Umbilical cord (tissue), 2 donors: ENCODE results near the gene BCL2L13. TPM values are rescaled to one million over a fixed set of nuclear protein-coding genes. Genes with fewer than 3 reads are reported as not detected.
"Not testable (repeated sequence)": the region's sequence is repeated elsewhere in the genome, so short reads cannot be mapped to it uniquely, and the experiment has no call there.

Source experiments
- DNase-seq: peaks from one replicate; pipeline ENCODE4 v3.0.0-alpha.2; 2015; ENCODE audit warnings: low spot score
- total RNA-seq: library from RNA; depleted of rRNA; stranded (reverse); fragments of >200 nt; gene quantifications from one replicate; pipeline ENCODE4 v1.2.3, GENCODE V29; 2014; ENCODE audit warnings: low replicate concordance; ENCODE audit not compliant: insufficient read depth

BCL2L13 gene
- total RNA-seq, 1 donor from 2014 or later = 71.7 TPM

DNA sequence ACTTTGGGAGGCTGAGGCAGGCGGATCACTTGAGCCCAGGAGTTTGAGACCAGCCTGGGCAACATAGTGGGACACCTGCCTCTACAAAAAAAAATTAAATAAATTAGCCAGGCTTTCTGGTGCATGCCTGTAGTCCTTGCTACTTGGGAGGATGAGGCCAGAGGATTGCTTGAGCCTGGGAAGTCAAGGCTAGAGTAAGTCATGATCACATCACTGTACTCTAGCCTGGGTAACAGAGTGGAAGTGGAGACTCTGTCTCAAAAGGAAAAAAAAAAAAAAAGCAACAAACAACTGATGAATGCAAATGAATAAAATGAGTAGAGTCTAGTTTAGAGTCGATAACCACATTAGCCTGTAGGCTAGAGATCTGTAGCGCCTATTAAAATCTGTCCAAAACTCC is 3.9 kb upstream of the BCL2L13 start:
- DNase-seq = no peak

DNA sequence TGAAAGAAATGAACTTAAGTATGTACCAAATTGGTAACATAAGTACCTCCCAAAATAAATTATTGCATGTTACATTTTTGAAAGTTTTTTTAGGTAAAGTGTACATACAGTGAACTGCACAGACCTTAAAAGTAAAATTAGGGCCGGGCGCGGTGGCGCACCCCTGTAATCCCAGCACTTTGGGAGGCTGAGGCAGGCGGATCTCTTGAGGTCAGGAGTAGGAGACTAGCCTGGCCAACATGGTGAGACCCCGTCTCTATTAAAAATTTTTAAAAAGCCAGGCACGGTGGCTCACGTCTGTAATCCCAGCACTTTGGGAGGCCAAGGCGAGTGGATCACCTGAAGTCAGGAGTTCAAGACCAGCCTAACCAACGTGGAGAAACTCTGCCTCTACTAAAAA is 1.7 kb upstream of the BCL2L13 start:
- not testable (repeated sequence) for DNase-seq

GRCh38 chr22:17637490-17638181 is 921 bp upstream of the BCL2L13 start:
- no peak for DNase-seq

GRCh38 chr22:17638182-17638431 is 450 bp upstream of the BCL2L13 start:
- no peak for DNase-seq

DNA sequence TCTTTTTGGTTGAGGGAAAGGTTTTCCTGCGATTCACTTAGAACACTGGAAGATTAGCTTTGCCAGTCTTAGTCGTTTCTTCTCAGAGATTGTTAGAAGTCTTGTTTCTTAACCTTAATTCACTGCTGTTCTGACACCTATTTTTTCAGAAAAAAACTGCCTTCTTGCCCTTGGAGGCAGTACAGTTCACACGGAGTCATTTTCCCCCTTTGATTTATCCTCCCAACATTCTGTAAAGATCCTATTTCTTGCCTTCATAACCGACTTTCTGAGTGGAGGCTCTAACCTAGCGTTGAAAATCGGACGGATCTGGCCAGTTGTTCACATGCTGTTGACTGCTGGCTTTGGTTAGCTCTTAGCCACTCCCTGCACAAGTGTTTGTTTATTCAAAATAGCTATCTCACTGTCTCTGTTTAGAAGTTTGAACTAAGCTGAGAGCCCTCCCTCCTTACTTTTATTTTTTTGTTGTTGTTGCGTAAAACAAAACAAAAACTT is 737 bp downstream of the BCL2L13 start:
- peak; percentile 44 for DNase-seq

DNA sequence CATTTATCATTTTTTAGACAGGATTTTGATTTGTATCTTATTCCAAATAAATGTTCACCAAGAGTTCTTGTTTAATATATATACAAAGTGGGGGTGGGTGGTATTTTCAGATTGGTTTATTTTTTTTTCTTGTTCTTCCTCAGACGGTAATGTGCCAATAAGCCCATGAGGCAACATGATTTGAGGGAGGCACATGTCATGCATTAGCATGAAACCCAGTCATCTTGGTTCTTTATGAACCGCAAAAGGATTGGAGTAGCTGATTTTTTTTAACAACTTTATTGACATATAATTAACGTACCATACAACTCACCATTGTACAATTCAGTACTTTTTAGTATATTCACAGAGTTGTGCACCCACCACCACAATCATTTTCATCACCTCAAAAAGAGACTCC is 2.7 kb downstream of the BCL2L13 start:
- DNase-seq = no peak

DNA sequence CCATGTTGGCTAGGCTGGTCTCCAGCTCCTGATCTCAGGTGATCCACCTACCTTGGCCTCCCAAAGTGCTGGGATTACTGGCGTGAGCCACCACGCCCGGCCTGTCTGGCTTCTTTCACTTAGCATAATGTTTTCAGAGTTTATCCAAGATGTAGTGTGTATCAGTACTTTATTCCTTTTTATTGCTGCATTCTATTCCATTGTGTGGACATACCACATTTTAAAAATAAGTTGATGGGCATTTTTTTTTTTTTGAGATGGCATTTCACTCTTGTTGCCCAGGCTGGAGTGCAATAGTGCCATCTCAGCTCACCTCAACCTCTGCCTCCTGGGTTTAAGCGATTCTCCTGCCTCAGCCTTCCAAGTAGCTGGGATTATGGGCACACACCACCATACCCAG is 3.8 kb downstream of the BCL2L13 start:
- DNase-seq = not testable (repeated sequence)

- no peak for DNase-seq
These were observed 8.9 kb downstream of the BCL2L13 start for GRCh38 chr22:17647452-17647851.

GRCh38 chr22:17647991-17648390 is 9.4 kb downstream of the BCL2L13 start:
- no peak for DNase-seq

GRCh38 chr22:17648569-17648968 is 10.0 kb downstream of the BCL2L13 start:
- no peak for DNase-seq

DNA sequence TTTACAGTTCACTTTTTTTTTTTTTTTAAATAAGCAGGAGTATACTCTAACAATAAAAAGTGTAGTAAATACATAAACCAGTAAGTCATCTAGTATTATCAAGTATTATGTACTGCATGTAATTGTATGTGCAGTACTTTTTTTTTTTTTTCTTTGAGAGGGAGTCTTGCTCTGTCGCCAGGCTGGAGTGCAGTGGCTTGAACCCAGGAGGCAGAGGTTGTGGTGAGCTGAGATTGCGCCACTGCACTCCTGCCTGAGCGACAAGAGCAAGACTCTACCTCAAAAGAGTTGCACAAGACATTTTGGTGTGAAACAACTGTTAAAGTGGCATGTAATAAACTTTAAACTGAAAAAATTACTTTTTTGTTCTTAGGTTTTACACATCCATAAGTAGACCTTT is 16.7 kb downstream of the BCL2L13 start:
- no peak for DNase-seq

- no peak for DNase-seq
These were observed 18.4 kb downstream of the BCL2L13 start for GRCh38 chr22:17656870-17657395.

GRCh38 chr22:17664414-17665055 is 26.0 kb downstream of the BCL2L13 start:
- DNase-seq = no peak

GRCh38 chr22:17665248-17665647 is 26.7 kb downstream of the BCL2L13 start:
- no peak for DNase-seq

GRCh38 chr22:17665854-17666253 is 27.3 kb downstream of the BCL2L13 start:
- DNase-seq = no peak

- DNase-seq = not testable (repeated sequence)
These were observed 33.0 kb downstream of the BCL2L13 start for GRCh38 chr22:17671521-17672092.

DNA sequence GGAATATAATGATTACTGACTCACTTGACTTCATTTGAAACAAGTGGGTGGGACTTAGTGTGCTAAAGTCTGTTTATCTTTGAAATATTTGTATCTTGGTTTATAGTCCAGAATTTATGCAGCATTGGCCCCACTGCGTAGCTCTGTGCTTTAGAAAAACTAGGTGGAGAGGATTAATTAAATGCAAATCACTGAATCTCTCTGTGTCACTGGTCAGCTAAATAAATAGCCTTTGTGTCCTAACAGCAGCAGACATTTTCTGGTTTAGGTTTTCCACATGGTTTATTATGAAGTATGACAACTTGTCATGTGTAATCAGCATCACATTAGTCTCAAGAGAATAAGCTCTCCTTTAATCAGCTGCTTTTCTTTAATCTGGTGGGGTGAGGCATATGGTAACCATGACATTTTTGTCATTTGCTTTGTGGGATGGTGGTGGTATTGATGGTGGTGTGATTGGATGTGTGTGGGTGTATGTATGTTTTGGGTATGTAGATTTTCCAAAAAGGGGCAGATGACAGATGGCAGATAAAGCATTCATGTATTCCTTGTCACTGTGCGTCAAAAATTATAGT is 33.9 kb downstream of the BCL2L13 start:
- no peak for DNase-seq

GRCh38 chr22:17674152-17674551 is 35.6 kb downstream of the BCL2L13 start:
- no peak for DNase-seq

GRCh38 chr22:17675584-17675983 is 37.0 kb downstream of the BCL2L13 start:
- DNase-seq = no peak

DNA sequence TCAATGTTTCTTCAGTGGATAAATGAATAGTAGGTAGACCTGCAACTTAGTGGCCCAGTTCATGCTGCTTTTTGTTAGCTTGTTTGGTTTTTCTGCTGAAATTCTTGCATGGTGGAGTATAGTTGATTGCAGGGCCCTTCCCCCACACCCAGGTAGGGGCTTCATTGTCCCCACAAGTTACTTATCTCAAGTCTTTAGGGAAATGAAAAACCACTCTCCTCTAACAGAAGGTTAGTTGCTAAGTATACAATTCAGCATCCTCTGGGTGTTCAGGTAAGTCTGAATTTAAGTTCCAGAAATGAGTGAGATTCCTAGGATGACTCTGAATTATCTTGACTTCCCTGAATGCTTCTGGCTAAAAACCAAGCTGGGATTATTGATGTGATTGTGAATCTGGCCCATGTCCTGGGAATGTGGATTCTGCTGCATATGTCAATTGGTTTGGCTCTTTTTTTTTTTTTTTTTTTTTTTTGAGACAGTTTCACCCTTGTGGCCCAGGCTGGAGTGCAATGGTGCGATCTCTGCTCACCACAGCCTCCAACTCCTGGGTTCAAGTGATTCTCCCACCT is 40.3 kb downstream of the BCL2L13 start:
- DNase-seq = no peak

- DNase-seq = no peak
These were observed 45.7 kb downstream of the BCL2L13 start for GRCh38 chr22:17684245-17684644.

DNA sequence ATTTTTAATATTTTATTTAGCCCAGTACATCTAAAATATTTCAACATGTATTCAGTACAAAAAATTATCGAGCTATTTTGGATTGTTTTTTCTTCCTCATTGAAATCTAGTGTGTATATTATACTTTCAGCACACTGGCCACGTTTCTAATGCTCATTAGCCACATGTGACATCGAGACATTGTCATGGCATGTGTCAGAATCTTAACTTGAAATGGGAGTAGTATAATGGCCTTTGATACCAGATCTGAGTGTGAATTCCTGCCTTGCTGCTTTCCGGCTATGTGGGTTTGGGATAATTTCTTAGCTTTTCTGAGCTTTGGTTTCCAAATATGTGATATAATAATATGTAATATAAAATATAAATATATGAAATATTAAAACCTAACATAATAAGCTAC is 54.3 kb downstream of the BCL2L13 start:
- no peak for DNase-seq
